Measurements from ENCODE around the gene PRR5.

PRR5 gene

DNA sequence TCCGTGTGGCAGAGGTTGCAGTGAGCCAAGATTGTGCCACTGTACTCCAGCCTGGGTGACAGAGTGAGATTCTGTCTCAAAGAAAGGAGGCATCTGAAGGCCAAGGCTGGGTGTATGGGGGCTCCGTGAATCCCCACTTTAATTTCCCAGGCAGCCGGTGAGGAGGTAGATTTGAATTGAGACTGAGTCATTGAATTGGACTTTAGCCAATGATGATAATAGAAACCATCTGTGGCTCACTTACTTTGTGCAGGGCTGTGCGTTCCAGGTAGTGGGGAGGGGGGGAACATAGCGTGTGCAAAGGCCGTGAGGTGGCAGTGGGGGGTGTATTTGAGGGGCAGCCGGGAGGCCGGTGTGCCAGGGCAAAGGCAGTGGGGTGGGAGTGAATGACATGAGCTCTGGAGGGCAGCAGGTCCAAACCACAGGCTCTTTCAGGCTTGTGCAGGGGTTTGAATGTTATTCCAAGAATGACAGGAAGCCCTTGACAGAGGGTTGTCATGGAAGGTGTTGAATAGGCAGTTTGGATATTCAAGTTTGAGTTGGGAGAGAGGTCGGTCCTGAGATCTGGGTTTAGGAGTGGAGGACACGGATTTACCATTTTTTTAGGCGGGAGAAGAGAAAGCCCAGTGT lies 56.5 kb downstream of the PRR5 start:
- DNase-seq (ENCODE audit: low spot score), result no peak

DNA sequence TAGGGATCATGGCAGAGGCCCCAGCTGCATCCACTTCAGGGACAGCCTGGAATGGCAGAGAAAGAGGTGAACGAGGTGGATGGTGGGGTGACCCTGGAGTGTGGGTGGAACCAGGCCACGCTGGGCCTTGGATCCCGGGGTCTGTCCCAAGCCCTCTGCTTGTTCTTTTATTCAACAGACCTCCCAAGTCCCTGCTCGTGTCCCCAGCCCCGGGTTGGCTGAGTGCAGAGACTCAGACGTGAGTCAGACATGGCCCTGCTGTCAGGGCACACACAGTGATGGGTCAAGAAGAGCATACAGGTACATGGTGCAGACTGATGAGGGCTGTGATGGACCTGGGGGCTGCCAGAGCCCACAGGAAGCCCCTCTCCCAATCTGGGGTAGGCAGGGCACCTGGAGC lies 57.0 kb downstream of the PRR5 start:
- no peak for DNase-seq (ENCODE audit: low spot score)

DNA sequence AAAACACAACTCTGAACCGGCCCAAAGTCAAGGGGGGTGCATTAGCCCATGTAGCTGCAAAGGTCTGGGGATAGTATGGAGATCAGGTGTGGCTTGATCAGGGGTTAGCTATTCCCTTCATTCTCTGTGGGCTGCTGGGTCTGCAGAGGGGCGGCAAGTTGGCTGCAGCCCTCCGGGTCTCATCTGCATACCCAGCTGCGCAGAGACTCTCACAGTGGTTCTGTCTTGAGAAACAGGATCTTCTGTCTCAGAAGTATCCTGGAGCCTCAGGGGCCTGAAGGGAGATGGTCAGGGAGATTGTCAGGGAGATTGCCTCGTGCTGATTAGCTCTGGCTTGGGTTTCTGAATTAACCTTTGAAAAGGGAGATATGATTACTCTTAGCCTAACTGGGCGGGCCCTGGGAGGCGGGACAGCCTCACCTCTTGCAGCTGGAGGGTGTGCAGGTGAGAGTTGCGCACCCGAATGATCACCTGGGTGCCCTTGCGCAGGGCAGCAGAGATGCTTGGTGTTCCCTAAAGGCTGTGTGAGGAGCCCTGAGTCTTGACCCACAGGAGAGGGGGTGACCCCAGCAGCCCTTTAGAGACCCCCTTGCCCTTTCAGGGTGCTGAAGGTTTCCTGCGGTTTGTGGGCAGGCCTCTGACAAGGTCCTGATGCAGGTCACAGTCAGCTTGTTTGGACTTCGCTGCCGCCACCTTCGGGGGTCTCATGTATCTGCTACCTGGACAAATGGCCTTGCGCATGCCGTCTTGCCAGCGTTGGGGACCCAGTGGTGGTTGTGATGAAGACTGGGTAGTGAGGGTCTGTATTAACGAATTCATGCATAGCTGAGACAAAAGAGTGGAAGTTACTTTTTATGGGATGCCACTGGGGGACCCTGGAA lies 57.7 kb downstream of the PRR5 start:
- DNase-seq (ENCODE audit: low spot score), result no peak

DNA sequence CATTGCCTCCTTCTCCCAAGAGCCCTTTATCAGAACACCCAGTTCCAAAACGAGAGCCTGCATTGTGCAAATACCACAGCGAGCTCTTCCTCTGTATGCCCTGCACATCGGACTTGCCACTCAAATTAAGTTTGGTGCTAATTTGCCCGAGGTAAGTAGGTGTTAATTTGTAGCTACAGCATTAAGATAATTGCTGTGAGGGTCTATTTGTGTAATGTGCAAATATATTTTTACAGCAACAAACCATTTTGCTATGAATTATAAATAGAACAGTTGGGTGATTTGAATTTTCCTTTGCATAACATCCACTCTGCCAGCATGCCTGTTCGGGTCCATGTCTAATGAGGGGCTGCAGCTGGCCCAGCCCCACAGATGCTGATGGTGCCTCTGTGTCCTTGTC lies 58.5 kb downstream of the PRR5 start:
- DNase-seq (ENCODE audit: low spot score), result no peak

DNA sequence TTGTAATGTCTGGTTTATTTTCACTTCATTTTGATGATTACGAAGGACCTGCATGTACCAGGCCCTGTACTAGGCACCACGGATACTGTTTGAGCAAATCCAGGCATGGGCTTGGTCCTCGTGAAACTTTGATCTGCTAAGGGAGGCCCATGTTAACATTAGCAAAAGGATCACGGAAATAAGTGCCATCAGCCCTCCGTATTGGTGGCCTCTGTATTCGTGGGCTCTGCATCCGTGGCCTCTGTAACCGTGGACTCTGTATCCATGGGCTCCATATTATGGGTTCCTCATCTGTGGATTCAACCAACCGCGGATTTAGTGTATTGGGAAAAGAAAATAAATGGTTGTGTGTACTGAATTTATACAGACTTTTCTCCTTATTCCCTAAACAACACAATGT lies 59.0 kb downstream of the PRR5 start:
- no peak for DNase-seq (ENCODE audit: low spot score)

DNA sequence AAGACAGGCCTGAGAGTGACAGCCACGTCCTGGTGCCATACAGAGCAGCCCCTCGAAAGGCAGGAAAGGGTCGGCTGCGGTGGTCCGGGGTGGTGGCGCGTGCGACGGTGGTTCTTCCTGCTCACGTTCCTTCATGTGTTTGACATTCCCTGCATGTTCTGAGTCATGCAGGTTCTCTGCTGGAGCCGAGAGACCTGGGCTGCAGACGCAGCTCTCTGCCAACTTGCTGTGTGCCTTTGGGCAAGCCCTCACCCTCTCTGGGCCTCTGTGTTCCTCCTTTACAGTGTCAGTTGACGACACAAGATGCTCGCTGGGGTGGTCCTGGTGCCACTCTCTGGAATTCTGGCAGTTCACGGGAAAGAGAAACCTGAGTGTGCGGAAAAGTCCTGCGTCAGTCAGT lies 62.4 kb downstream of the PRR5 start:
- DNase-seq (ENCODE audit: low spot score), result no peak

DNA sequence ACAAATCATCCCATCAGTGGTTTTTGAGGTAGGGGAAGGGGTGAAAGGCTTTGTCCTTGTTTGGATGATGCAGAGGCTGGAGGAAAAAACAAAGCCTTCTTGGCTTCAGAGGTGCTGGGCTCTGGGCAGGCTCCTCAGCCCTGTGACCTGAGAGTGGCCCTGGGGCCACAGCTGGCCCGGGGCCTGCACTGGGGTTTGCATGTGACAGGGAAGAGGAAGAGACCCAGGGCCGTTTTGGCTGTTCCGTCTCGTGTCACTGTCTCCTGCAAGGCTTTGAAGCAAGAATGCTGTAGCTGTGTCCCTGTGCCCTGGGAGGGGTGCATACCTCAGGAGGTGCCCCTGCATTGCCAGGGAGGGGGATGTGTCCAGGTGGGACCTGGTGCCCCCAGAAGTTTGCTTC lies 63.0 kb downstream of the PRR5 start:
- no peak for DNase-seq (ENCODE audit: low spot score)

DNA sequence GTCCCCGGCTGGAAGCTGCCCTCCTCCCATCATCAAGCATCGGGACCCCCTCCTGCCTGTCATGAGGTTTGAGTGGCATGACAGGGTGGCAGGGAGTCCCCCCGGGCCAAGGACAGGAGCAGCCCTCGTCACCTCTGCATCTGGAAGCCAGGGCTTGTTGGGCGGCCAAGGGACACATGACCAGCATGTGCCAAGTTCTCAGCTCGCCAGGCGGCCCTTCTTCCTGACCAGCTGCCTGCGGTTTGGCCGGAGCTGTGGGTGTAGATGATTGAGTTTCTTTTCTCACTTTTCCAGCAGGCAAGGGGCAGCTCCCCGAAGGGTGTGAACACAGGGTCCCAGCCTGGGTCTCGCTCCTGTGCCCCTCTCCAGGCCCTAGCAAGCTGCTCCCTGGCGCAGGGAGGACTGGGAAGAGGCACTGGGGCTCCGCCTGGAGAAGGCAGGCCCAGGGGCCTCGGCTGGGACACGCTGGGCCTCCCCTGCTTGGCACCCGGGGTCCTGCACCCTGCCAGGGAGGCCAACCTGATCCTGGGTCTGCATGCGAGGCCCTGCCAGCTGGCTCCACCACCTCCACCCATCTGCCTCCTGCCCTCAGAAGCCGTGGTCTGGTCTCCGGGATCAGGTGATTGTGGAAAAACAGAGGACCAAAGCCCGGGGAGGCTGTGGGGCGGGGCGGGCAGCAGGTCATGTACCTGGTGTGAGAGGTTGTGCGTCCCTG lies 63.7 kb downstream of the PRR5 start:
- DNase-seq (ENCODE audit: low spot score), result no peak

DNA sequence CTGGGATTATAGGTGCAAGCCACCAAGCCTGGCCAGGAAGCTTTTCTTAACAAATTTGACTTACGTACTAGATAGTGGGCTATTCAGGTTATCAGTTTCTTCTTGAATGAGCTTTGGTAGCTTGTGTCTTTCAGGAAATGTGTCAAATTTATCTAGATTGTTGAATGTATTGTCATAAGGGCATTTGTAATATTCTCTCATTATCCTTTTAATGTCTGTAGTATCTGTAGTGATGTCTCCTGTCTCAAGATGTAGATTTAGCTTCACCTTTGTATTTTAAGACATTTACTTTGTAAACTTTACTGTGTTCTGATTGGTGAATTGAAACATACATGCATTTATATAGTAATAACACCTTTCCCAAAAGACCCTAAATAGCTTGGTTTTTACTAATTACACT lies 71.1 kb downstream of the PRR5 start:
- DNase-seq (ENCODE audit: low spot score), result no peak

DNA sequence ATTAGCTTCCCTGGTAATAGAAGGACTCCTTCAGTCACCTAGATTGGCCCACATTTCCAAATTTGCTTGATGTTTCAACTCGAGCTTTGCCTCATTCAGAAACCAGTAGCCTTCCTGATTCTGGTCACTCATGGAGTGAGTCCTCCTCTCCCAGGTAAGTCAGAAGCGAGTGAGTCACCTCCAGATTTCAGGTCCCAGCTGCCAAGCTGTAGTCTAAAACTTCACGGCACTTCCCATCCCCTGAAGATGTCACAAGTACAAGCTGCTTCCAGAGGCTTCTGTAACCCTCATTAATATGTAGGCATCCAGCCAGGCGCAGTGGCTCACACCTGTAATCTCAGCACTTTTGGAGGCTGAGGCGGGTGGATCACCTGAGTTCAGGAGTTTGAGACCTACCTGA lies 73.9 kb downstream of the PRR5 start:
- DNase-seq (ENCODE audit: low spot score), result no peak

DNA sequence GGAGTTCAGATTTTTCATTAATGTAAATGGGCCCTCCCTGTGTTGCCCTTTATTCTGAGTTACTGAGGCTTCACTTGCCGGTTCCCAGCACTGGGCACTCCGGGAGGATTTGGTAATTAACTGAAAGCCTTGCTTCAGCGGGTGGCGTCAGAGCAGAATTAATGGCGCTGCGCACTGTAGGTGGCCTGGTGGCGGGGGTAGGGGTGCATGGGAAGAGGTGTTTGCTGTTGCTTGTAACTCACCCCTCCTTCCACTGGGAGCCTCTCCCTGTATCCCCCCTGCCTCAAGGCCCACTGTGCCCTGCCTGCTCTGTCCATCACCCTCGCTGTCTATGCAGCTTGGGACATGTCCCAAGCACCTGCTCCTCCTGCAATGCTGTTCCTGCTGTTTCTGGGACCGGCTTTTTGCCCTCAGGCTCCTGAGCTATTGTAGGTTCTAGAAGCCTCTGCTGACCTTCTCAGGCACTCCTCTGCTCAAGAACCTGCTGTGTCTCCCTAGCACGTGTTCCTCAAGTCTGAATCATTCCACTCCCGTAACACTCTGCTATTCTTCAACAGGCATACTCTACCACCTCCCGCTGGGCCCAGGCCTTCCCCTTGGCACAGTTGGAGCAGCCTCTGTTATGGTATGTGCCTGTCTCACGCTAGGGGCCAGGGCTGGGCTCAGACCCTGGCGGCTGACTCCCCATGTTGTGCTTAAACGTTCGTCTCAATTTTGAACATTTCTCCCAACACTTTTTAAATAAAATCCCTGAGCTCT lies 74.8 kb downstream of the PRR5 start:
- DNase-seq (ENCODE audit: low spot score), result no peak

DNA sequence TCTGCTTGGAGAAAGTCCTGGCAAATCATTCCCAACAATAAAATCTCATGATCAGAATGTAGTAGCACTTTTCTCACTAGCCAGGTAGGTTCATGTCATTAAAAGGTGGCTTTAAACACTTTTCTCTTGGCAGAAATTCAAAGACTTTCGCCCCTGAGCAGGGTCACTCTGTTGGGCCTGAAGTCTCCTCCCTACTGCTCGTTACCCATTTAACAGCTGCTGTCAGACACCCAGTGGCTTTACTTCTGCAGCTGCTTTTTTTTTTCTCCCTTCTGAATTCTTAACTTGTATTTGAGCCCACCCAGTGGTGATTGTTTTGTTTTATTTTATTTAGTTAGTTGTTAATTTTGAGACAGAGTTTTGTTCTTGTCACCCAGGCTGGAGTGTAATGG lies 75.4 kb downstream of the PRR5 start:
- DNase-seq (ENCODE audit: low spot score), result no peak

DNA sequence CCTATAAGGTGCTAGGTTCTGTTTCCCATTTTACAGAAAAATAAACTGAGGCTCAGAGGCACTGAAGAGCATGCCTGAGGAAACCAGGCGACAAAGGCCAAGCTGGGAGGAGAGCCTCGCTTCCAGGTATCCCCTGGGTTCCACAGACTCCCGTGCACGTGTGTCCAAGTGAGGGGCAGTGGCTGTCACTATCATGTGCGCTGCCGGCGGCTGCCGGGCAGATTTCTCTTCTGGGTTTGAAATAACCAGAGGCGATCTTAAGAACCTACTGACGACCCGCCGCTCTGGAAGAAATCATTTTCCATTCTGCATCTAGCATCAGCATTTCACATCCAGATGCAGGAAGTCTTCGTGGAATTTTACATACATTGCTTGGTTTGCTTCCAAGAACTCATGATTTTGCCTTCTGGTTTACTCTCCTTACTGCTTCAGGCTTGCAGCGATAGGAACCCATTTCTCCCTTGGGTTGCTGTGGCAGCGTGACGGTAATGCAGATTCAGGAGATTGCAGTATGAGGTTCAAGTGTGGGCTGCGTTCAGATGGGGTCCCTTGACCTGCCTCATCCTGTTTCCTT lies 79.0 kb downstream of the PRR5 start:
- no peak for DNase-seq (ENCODE audit: low spot score)

DNA sequence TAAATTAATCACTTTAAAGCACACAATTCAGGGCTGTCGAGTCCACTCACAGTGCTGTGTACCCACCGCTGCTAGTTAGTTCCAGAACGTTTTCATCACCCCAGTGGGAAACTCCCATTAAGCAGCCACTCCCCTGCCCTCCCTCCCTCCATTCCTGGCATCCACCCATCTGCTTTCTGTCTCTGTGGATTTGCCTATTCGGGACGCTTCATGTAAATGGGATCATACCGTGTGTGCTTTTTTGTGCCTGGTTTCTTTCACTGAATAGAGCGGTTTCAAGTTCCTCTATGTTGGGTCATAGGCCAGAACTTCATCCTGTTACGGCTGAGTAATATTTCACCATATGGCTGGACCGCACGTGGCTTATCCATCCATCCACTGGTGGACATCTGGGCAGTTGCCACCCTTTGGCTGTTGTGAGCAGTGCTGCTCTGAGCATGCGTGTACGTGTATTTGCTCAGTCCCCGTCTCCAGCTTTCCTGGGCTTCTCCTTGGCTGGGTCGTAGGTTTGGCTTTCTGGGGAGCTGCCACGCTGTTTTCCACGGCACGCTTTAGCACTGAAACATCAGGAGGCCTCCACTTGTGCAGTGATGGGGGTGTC lies 80.5 kb downstream of the PRR5 start:
- no peak for DNase-seq (ENCODE audit: low spot score)

DNA sequence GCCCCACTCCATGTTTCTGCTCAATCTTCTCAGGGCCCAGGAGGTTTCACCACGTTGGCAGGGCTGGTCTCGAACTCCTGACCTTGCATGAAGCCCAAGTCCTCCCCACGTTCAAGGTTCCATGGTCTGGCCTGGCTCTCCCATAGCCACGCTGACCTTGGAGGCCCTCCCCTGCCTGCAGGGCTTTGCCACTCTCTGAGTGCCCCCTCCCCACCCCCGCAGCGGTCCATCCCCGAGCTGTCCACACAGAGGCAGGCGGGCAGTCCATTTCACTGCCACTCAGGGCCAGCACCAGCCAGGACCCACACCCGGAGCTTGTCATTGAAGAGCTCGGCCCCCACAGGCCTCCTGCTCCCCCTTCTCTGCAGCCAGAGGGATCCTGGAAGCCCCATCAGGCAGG lies 81.1 kb downstream of the PRR5 start:
- DNase-seq (ENCODE audit: low spot score), result no peak

DNA sequence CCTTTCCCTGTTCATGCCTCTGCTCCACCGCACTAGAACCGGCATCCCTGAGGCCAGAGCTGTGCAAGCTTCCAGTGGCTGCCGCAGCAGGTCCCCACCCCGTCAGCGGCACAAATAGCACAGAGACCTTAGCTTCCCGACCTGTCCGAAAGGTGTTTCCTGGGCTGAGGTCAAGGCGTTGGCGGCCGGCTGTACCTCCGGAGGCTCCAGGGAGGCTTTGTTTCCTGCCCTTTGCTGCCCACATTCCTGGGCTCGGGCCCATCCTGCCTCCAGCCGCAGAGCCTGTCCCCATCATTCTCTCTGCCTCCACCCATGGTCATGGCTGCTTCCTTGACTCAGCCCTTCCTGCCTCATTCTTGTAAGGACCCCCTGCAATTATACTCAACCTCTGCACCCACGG lies 81.6 kb downstream of the PRR5 start:
- no peak for DNase-seq (ENCODE audit: low spot score)

DNA sequence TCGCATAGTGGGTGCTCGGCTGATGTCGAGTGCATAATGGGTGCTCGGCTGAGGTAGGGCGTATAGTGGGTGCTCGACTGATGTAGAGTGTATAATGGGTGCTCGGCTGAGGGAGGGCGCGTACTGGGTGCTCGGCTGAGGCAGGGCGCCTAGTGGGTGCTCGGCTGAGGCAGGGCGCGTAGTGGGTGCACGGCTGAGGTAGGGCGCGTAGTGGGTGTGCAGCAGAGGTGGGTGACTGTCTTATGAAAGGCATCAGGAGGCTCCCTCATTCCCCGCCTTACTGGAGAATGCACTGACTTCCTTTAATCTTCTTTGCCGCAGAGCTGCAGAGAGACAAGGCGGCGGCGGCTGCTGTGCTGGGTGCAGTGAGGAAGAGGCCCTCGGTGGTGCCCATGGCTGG lies 84.1 kb downstream of the PRR5 start:
- no peak for DNase-seq (ENCODE audit: low spot score)

DNA sequence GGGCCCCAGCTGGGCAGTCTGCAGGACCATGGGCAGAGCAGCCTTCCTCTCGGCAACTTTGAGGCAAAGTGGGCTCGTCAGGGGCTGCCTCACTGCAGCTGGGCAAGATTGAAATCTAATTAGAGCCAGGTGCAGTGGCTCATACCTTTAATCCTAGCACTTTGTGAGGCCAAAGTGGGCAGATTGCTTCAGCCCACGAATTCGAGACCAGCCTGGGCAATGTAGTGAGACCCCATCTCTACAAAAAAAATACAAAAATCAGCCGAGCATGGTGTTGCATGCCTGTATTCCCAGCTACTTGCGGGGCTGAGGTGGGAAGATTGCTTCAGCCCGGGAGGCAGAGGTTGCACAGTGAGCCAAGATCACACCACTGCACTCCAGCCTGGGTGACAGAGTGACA lies 84.6 kb downstream of the PRR5 start:
- no peak for DNase-seq (ENCODE audit: low spot score)
